NCI-H2029 (cell line): ENCODE measurements around the gene TEX38.
A peak's percentile ranks its signal among the peaks of the same experiment; 100 is the strongest.
"Not testable (repeated sequence)": the region's sequence is repeated elsewhere in the genome, so short reads cannot be mapped to it uniquely, and the experiment has no call there.

Source experiments
- DNase-seq: peaks from one replicate; lab custom pipeline; 2025; lab: John Stamatoyannopoulos, UW

The TEX38 gene

DNA sequence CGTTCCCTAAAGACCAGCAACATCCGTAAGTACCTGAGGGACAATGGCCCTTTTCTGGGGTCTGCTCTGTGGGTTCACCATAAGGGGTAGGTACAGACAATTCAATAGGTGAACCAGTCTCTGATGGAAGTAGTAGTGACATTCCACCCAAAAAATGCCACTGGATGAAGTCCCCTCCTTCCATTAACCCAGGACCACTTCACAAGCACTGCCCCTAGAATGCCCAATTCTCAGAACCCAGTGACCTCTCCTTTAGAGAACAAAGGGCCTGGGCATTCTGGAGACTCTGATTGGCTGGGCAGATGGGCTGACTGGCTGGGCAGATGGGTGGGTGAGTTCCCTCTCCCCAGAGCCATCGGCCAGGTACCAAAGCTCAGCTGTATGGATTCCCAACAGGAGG, at the start of gene TEX38:
TSS of gene TEX38 (plus strand) at position 301 of the 400 bp plus-strand sequence. CDS start at position 382, 81 bp downstream.
- DNase-seq = no peak

DNA sequence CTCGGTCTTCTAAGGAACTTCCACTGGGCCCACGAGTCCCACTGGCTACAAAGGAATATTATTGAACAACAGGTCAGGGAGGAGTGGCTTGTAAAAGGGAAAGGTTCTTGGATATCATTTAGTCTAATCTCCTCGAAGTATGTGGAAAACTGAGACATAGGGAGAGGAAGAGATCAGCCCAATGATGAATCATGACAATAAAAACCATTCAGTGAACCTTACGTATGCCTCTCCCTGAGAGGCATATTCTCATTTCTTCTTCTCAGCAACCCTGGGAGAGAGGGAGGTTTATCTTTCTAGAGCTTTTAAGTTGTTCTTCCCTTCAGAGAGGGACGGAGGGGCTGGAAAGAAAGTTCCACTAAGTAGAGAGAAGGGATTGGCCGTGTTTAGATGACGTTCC, 49.7 kb upstream of the TEX38 start:
- no peak for DNase-seq

DNA sequence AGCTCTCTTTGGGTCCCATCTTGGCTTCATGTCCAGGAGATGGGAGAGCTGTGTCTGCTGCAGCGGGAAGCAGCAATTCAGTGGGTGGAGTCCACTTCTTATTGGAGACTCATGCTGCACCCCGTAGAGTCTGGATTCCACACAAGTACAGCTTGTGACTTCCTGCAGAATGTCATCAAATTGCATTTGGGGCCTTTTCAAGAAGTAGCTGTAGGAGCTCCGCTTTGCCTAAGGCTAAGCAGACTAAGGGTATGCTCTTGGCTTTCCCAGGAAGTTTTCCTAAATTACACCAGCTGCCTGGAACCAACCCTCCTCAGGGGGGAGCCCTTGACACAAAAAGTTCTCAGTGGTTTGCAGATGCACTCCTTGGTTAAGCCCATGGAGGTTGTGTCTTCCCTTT, 49.3 kb upstream of the TEX38 start:
- DNase-seq = peak; percentile 67

DNA sequence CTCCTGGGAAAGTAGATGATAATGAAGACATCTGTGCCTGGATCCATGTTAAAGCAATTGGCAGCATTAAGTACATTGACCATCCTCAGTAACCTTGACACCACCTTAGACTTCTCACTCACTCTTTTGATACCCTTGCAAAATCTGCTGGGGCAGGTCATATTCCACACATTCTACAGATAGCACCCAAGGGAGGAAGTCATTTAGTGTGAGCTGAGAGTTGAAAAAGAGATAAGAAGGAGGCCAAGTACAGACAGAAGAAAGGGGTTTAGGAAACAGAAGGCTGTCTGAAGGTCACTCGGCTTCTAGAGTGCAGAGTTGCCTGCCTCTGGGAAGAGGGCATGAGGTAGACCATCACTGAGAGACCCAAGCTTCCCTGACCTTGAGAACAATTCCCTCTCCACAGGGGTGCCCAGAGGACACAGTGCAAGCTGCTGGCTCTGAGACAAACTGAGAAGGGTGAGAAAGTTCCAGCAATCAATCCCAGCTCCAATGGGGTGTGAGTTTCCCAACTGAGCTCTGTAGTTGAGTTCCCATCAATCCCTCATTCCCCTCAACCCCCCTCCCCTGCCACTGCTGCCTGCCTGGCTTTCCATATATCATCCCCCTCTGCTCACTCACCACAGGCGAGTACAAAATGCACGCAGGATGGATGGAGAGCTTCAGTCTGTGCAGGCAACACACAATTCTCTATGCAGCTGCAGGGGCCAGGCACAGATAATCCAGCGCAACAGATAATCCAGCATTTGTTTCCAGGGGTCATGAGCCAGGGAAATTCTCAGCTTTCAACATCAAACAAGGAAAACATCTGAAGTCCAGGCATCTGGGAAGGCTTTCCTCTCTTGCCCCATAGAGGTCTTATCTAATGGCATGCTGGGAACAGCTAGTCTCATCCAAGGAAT, 47.7 kb upstream of the TEX38 start:
- DNase-seq = no peak

DNA sequence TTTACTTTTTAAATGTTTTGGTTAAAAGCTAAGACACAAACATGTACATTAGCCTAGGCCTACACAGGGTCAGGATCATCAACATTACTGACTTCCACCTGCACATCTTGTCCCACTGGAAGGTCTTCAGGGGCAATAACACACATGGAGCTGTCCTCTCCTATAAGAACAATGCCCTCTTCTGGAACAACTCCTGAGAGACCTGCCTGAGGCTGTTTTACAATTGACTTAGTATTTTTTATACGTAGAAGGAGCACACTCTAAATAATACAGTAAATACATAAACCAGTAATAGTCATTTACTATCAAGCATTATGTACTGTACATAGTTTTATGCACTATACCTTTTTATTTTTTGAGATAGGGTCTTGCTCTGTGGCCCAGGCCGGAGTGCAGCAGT, 40.9 kb upstream of the TEX38 start:
- no peak for DNase-seq

DNA sequence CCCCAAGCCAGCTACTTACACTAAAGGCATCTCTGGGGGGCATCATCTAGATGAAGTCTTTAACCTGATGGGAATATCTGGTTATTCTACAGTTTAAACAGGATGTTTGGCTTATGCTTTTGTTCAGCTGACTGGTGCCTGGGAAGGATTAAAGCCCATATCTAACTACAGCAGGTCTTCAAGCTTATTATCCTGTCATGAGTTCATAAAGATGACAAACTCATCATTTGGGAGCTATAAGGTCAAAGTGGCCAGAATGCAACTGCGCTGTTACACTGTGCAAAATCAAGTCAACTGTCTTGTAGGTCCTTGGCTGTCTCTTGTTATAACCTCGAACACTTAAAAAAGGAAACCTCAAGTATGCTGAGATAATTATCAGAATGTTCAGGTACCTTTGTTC, 36.4 kb upstream of the TEX38 start:
- DNase-seq = no peak

DNA sequence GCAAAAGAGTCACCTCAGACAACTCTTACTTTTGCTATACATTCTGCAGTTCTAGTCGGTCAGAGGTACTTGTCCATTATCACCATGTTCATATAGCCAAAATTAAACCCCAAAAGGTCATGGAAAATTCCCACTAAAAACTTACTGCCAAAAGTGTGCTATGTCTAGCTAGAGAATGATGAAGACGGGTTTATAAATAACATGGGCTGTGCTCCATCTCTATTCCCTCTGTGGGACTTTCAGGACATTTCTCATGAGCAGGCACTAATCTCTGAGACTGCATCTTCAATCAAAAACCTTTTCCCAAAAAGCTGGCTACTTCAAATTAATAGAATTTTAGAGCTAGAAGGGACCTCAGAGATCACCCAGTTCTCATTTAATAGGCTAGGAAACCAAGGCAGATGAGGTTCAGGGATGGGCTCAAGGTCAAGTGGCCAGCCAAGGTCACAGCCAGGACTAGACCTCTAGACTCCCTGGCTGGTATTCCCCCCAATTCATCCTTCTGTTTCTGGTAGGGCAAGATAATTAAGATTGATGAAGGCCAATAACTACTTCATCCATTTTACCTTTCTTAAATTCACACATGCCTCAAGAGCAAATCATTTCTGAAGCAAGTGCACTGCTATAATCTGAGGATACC, 34.1 kb upstream of the TEX38 start:
- no peak for DNase-seq

DNA sequence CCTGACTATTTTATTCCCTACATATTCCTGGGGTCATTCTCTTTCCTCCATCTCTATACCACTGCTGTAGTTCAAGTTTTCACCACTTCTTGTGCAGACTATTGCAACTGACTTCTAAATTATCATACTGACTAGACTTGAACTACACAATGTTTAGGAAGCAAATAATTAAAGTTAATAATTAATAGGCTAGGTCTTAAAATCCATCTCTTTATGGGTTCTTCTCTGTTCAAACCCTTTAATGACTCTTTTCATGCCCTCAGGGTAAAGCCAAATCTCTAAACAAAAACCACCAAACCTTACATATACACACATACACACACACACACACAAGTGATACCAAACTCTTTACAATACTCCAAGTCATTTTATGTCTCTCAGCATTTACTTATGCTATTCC, 32.7 kb upstream of the TEX38 start:
- DNase-seq = no peak

DNA sequence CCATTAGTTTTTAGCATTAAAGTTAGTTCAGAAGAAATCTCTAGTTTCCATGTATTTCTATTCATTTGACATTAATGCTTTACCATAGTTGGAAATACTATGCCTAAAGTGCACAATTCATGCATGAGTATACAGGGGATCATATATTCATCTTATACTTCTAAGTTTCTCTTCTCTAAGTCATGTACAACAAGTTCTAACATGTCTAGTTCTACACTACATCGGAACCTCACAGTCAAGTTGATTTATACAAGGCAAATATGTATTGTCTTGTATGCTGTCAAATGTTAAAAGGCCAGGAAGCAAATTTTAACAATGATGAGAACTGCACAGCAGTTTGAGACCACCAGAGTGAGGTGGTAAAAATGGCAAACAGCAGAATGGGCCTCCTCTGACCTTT, 32.1 kb upstream of the TEX38 start:
- no peak for DNase-seq

DNA sequence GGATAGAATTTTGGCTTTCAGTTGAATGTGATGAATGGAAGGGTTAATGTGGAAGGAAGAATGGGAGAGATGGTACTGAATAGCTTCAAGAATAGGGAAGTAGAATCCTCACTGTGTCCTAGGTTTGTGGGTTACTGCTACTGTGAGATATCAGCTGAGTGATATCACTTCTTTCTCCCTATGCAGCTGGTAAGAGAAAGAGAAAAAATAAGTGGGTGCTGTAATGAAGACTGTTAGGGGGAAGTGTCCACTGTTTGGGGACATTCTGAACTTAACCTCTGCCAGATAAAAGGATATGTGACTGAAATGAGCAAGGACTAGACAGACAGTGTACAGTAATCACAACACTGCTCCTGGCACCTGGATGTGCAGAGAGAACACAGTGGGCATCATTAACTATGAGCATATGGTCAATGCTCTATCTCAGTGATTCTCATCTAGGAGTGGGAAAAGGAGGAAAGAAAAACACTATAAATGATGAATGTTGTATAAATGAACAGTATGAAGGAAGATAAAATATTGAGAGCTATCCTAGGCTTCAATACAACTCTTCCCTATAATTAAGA, 29.5 kb upstream of the TEX38 start:
- no peak for DNase-seq

DNA sequence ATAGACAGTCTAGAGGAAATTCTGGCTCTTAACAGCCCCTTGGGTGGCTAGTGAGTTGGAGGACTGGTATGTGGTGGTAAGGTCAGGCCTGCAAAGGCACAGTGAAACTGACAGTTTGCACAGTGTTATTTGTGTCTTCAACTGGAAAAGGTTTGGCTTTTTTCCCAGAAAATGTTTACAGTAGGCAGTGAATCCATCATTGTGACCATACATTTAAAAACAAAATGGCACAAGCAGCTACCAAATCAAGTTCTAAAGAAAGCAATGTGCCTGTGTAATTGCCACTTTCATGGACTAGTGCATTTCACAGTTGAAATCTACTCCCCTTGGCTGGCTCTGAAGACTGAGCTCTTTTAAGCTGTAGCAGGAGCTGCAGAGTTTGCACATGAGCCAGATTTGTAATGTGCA, 28.3 kb upstream of the TEX38 start:
- DNase-seq = peak; percentile 92

DNA sequence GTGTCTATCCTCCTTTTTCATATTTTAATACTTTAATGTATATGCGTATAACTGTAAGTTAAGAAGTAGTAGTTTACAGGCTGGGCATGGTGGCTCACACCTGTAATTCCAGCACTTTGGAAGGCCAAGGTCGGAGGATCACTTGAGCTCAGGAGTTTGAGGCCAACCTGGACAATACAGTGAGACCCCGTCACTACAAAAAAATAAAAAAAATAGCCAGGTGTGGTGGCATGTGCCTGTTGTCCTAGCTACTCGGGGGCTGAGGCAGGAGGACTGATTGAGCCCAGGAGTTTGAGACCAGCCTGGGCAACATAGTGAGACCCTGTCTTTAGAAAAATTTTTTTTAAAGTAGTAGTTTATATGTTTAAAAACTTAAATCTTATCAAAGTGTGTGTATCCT, 25.8 kb upstream of the TEX38 start:
- no peak for DNase-seq

DNA sequence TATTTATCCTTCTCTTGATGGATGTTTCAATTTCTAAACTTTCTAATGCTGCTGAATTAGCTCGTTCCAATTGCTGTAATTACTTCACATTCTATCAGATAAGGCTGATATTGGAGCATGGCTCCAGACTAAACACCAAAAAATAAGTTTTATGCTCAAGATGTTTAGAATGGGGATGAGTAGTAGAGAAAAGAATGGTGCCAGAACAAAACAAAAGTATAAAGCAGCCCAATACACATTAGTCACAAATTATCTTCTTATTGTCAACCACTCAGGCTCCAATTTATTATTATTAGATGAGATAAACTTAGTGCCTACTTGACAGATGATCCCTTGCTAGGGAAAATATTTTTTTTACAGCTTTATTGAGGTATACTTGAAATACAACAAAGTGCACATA, 25.3 kb upstream of the TEX38 start:
- DNase-seq = no peak

DNA sequence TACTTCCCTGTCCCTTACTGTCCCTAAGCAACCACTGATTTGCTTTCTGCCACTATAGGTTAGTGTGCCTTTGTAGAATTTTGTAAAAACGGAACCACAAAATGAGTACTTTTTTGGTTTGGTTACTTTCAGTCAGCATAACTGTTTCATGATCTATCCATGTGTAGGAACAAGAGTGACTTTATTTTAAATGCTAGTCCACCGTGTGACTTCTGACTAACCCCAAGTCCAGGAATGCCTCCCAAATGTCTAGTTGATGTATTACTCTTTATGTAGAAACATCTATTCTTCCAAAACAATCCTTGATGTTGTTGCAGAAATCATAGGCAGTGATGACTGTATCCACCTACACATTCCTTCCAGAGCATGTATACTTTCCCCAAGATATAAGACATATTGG, 24.8 kb upstream of the TEX38 start:
- no peak for DNase-seq

DNA sequence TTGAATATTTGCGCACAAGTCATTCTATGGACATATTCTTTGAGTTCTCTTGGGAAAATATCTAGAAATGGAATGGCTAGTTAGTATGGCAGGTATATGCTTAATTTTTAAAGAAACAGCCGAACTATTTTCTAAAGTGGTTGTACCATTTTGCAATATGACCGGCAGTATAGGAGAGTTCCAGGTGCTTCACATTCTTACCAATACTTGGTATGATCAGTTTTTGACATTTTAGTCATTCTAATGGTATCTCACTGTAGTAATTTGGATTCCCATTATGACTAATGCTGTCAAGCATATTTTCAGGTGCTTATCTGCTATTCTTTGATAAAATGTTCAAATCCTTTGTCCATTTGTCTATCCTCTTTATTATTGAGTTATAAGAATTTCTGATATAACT, 24.0 kb upstream of the TEX38 start:
- no peak for DNase-seq

DNA sequence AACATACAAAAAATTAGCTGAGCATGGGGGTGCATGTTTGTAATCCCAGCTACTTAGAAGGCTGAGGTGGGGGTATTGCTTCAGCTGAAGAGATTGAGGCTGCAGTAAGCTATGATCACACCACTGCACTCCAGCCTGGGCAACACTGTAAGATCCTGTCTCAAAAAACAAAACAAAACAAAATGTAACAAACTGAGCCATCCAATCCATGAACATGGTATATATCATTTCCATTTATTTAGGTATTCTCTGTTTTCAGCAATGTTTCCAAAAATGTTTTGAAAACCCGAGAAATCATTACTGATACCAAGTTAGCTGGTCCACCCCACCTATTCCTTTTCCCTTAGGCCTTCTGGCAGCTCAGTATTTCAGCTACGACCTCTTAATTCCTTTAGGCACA, 21.9 kb upstream of the TEX38 start:
- no peak for DNase-seq

DNA sequence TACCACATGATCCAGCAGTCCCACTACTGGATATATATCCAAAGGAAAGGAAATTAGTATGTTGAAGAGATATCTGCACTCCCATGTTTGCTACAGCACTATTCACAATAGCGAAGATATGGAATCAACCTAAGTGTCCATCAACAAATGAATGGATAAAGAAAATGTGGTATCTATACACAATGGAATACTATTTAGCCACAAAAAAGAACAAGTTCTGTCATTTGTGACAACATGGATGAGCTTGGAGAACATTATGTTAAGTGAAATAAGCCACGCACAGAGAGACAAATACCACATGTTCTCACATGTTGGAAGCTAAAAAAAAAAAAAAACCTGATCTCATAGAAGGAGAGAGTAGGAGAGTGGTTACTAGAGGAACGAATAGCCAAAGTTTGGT, 21.2 kb upstream of the TEX38 start:
- no peak for DNase-seq

DNA sequence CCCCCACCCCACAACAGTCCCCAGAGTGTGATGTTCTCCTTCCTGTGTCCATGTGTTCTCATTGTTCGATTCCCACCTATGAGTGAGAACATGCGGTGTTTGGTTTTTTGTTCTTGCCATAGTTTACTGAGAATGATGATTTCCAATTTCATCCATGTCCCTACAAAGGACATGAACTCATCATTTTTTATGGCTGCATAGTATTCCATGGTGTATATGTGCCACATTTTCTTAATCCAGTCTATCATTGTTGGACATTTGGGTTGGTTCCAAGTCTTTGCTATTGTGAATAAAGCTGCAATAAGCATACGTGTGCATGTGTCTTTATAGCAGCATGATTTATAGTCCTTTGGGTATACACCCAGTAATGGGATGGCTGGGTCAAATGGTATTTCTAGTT, 20.5 kb upstream of the TEX38 start:
- not testable (repeated sequence) for DNase-seq

DNA sequence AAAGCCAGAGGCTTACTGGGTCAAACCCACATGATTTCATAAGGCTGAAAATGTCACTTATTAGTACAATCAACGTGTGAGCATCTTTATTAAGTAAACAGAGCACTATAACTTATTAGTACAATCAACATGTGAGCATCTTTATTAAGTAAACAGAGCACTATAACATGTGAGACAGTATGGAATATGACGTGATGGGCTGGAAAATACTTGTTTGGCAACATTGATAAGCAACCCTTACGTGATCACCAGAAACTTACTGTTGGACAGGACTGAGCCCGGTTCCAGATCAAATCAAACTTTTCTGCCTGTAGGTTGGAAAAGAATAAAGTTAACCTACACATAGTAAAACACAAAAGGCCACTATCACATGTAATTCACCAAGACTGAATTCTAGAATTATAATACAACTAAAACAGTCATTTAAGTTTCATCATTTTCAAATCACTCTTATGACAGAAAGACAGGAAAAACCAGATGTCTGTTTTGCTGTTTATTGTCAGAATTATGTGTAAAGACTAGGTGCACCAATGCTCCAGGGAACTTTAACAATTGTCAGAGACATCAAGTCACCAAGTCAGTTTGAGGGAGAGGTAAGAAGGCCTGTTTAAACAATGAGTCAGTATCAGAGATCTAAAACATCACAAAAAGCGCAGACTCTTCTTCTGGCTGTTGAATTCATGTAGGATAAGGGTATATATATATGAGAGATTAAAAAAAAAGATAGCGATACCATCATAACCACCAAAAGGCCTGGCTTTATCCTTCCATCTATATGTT, 19.1 kb upstream of the TEX38 start:
- no peak for DNase-seq

DNA sequence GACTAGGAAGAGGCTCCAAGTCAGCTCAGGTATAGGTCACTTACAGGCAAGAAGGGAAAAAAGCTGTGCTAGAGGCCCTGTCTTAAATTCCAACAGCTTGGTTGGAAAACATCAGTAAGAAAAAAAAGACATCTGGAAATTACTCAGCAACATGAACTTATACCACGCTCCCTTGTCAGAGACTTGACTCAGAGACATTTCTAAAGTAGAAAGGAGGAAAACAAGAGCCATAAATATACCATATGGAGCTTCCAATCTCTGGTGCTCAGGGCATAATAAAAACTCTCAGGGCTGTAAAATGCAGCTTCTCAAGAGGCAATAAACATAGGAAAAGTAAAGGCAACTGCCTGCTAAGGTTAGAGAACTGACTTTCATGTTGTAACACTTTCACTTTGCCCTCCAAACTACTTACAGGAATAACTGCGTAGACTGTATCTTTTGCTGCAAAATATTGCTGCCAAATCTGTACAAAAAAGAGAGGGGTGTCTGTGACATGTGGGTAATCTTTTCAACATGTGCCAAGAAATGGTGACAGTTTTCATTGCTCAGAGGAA, 18.2 kb upstream of the TEX38 start:
- DNase-seq = no peak

DNA sequence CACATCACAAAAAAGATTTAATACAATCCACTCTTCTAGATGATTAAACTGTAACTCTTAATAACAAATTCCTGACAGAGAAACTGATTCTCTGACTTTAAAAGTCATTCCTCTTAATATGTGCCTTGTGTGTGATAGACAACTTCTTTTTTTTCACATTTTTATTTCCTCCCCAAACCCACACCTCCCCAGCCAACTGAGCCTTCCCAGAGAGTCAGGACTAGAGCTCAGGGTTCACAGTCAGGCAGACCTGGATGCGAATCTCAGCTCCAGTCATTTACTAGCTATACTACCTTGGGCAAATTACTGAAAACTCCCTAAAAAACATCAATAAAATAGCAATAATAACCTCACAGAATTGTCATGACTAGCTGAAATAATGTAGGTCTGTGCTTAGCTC, 17.6 kb upstream of the TEX38 start:
- no peak for DNase-seq

DNA sequence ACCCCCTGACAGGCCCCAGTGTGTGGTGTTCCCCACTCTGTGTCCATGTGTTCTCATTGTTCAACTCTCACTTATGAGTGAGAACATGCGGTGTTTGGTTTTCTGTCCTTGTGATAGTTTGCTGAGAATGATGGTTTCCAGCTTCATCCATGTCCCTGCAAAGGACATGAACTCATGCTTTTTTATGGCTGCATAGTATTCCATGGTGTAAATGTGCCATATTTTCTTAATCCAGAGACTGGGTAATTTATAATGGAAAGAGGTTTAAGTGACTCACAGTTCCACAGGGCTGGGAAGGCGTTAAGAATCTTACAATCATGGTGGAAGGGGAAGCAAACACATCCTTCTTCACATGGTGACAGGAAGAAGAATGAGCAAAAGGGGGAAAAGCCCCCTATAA, 17.0 kb upstream of the TEX38 start:
- DNase-seq = not testable (repeated sequence)
